Measurements from ENCODE around the gene PER3.

DNA sequence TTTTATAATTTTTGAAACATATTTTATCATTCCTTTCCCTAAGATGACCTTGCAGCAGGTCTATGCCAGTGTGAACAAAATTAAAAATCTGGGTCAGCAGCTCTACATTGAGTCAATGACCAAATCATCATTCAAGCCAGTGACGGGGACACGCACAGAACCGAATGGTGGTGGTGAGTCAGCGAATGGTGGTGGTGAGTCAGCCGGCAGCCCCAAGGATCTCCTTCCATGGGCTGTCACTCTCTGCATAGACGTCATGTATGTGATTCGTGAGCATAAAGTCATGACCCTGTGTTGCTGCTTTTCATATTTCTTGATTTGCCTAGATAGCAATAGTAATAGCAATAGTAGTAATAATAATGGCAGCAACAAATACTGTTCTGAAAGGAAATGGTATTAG is 26.3 kb downstream of the PER3 start:
- TF ChIP-seq TAF1 (IDR thresholded peaks at IDR 0.05; ENCODE audit: low read depth, low read length) (no peak), POLR2AphosphoS5 (IDR thresholded peaks at IDR 0.05; ENCODE audit: low read depth, low read length) (no peak), POLR2A (IDR thresholded peaks at IDR 0.05; ENCODE audit: low read depth, low read length) (no peak)

Data from GM12891 (cell line).